Peyer's patch (tissue), 4 donors: Measurements from ENCODE around the gene KRT71. TPM values are rescaled to one million over a fixed set of nuclear protein-coding genes. Genes with fewer than 3 reads are reported as not detected.
A peak's percentile ranks its signal among the peaks of the same experiment; 100 is the strongest.

Experiments
- DNase-seq, 3 donors: peaks; one replicate each; pipeline ENCODE4 v3.0.0-alpha.2; 2017 to 2019
- H3K27ac ChIP-seq, 4 donors: fragments of 200-600 bp; sonication (generic); one replicate each; pipeline ENCODE4 v1.5.1; 2016 to 2019
- H3K27me3 ChIP-seq, 2 donors: fragments of 200-600 bp; sonication (generic); one replicate each; pipeline ENCODE4 v1.5.1; 2019
- H3K36me3 ChIP-seq, 3 donors: fragments of 200-600 bp; sonication (generic); one replicate each; pipeline ENCODE4 v1.5.1; 2016 to 2019
- H3K4me1 ChIP-seq, 4 donors: fragments of 200-600 bp; sonication (generic); one replicate each; pipeline ENCODE4 v1.5.1; 2016 to 2019
- H3K4me3 ChIP-seq, 4 donors: fragments of 200-600 bp; sonication (generic); 1 replicate in 3 of 4; 2 replicates in 1 of 4; pipeline ENCODE4 v1.5.1; 2016 to 2019; ENCODE audit warnings: mild to moderate bottlenecking in 1 of 4
- H3K9me3 ChIP-seq, 4 donors: fragments of 200-600 bp; sonication (generic); one replicate each; pipeline ENCODE4 v1.5.1; 2016 to 2019; ENCODE audit warnings: mild to moderate bottlenecking in 1 of 4
- POLR2A ChIP-seq, 2 donors: fragments of 450-650 bp; IDR thresholded peaks; one replicate each; pipeline ENCODE4 v1.5.1; 2017; ENCODE audit warnings: antibody characterized with exemption in 2 of 2, mild to moderate bottlenecking in 2 of 2, moderate library complexity in 2 of 2
- total RNA-seq, 4 donors: library from RNA; depleted of rRNA; stranded (reverse); fragments of >200 nt; gene quantifications; one replicate each; pipeline ENCODE4 v1.1.0, GENCODE V29; 2016
- TF ChIP-seq, protein P1 (sequence below), 6 experiments: fragments of 450-650 bp in 4 of 6; fragments of 200-600 bp in 2 of 6; sonication (generic) in 1 of 6; IDR thresholded peaks; one replicate each; pipeline ENCODE4 v1.5.1; 2017 to 2019; ENCODE audit warnings: antibody characterized with exemption in 6 of 6, mild to moderate bottlenecking in 3 of 6, moderate library complexity in 1 of 6

Gene KRT71
- total RNA-seq, 4 donors from 2014 or later = not detected

GRCh38 chr12:52521175-52521567, 31.8 kb downstream of the KRT71 start:
- Histone ChIP-seq H3K36me3 (no peaks in the 10 kb centered on the region), H3K4me3 (no peak overlapping the region), H3K27me3 (no peaks in the 10 kb centered on the region), H3K4me1 (no peaks in the 10 kb centered on the region), H3K9me3 (no peaks in the 10 kb centered on the region), H3K27ac (no peak overlapping the region)
- peak in 1 of 3 donors; percentile 43 for DNase-seq
- no peak for TF ChIP-seq POLR2A (IDR thresholded peaks at IDR 0.05)
- TF ChIP-seq, protein P1, sequence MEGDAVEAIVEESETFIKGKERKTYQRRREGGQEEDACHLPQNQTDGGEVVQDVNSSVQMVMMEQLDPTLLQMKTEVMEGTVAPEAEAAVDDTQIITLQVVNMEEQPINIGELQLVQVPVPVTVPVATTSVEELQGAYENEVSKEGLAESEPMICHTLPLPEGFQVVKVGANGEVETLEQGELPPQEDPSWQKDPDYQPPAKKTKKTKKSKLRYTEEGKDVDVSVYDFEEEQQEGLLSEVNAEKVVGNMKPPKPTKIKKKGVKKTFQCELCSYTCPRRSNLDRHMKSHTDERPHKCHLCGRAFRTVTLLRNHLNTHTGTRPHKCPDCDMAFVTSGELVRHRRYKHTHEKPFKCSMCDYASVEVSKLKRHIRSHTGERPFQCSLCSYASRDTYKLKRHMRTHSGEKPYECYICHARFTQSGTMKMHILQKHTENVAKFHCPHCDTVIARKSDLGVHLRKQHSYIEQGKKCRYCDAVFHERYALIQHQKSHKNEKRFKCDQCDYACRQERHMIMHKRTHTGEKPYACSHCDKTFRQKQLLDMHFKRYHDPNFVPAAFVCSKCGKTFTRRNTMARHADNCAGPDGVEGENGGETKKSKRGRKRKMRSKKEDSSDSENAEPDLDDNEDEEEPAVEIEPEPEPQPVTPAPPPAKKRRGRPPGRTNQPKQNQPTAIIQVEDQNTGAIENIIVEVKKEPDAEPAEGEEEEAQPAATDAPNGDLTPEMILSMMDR (IDR thresholded peaks at IDR 0.05) = no peak

DNA sequence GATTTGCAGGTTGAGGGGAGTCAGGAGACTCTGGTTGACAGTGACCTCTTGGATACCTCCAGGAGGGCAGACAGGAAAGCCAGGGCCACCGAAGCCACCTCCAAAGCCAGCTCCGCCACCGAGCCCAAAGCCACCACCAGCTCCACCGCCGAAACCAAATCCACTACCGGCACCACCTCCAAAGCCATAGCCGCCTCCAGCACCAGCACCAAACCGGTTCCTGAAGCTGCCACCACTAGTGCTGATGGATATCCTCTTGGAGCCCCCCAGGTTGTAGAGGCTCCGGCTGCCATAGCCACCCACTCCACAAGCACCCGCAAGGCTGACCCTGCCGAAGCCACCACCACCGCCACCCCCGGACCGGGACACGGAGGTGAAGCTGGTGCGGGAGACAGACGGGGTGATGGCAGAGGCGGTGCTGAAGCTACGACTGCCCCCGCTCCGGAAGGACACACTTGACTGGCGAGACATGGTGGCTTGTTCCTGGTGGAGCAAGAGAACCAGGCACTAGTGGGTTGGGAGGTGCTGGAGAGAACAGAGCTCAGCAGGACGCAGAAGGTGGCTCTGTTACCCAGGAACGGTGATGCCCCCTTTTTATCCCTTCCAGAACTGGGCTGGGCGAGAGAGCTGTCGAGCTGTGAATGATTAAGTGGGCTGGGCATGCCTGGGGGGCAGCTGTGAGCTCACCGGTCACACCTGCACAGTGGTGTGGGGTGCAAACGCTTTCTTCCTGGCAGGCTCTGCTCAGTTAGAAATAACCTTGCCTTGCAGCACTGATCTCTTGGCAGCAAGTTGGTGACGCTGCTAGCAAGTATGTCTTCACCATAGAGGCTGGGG, 32.9 kb downstream of the KRT71 start, which contains the start of gene KRT5:
TSS of gene KRT5 (minus strand) at position 569 of the 837 bp plus-strand sequence. CDS start at position 471, 98 bp downstream.
- H3K36me3 ChIP-seq = no peaks in the 10 kb centered on the region
- H3K27ac ChIP-seq = no peak within 1 kb of the TSS
- no peak within 1 kb of the TSS for H3K4me3 ChIP-seq
- no peaks in the 10 kb centered on the region for H3K4me1 ChIP-seq
- peak in 2 of 3 donors; percentile 3 to 35 for DNase-seq
- H3K27me3 ChIP-seq = no peaks in the 10 kb centered on the region
- no peaks in the 10 kb centered on the region for H3K9me3 ChIP-seq
- no peak for TF ChIP-seq POLR2A (IDR thresholded peaks at IDR 0.05)
- TF ChIP-seq, protein P1 (IDR thresholded peaks at IDR 0.05) = no peak

GRCh38 chr12:52519387-52519703, 33.6 kb downstream of the KRT71 start:
- TF ChIP-seq POLR2A (IDR thresholded peaks at IDR 0.05) = no peak
- TF ChIP-seq, protein P1 (IDR thresholded peaks at IDR 0.05) = no peak
- peak in 1 of 3 donors; percentile 9 for DNase-seq
- no peak overlapping the region for H3K4me3 ChIP-seq

DNA sequence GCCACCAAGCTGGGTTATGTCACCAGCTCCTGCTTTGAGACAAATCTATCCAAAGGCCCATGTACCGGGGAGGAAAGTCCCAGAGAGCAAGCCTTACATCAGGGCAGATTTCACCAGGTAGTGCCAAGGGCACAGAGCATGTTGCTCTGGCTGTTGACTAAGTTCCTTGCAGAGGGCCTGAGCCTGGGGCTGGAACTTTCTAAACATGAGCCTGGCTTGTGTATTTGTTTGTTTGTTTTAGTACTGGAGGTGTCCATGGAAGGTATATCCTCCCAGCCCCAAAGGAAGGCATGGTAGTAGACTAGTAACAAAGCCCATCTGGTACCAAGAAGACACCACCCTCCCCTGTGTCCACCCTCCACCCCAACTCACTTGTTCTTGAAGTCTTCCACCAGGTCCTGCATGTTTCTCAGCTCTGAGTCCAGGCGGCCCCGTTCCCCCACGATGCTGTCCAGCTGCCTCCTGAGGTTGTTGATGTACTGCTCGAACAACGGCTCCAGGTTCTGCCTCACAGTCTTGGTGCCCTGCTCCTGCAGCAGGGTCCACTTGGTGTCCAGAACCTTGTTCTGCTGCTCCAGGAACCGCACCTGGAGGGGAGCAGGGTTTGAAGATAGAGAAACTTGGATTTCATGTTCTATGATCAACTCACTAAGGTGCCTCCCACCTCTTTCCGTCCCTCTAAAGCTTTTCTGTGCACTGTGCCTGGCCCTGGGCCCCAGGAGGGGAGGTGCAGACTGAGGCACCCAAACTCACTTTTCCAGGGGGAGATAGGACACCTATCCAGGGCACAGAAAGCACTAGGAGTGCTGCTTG, 34.2 kb downstream of the KRT71 start:
- Histone ChIP-seq H3K27ac (no peak overlapping the region), H3K36me3 (no peaks in the 10 kb centered on the region), H3K4me3 (no peak overlapping the region), H3K27me3 (no peaks in the 10 kb centered on the region), H3K4me1 (no peaks in the 10 kb centered on the region), H3K9me3 (no peaks in the 10 kb centered on the region)
- TF ChIP-seq, protein P1 (IDR thresholded peaks at IDR 0.05) = no peak
- no peak for TF ChIP-seq POLR2A (IDR thresholded peaks at IDR 0.05)
- peak in 2 of 3 donors; percentile 6 to 32 for DNase-seq

More at GRCh38 chr12:52519387-52519703, 33.6 kb downstream of the KRT71 start:
- Histone ChIP-seq H3K4me1 (no peaks in the 10 kb centered on the region), H3K27me3 (no peaks in the 10 kb centered on the region), H3K9me3 (no peaks in the 10 kb centered on the region), H3K27ac (no peak overlapping the region), H3K36me3 (no peaks in the 10 kb centered on the region)

GRCh38 chr12:52517888-52518287, 35.1 kb downstream of the KRT71 start:
- Histone ChIP-seq H3K4me3 (no peak overlapping the region), H3K27me3 (no peaks in the 10 kb centered on the region), H3K27ac (no peak overlapping the region), H3K4me1 (no peaks in the 10 kb centered on the region), H3K9me3 (no peaks in the 10 kb centered on the region), H3K36me3 (no peaks in the 10 kb centered on the region)
- no peak for TF ChIP-seq POLR2A (IDR thresholded peaks at IDR 0.05)
- TF ChIP-seq, protein P1 (IDR thresholded peaks at IDR 0.05) = no peak
- DNase-seq = peak in 1 of 3 donors; percentile 19
